OCI-M2 (cell line): ENCODE measurements around the gene MOV10L1.

Experiments used
- DNase-seq: peaks from one replicate; lab custom pipeline; 2025; ENCODE audit not compliant: unreplicated experiment; lab: John Stamatoyannopoulos, UW

The MOV10L1 gene

GRCh38 chr22:50174382-50175190 lies 84.8 kb downstream of the MOV10L1 start:
- DNase-seq: no peak

- no peak for DNase-seq
Measured at GRCh38 chr22:50175191-50175461, 85.3 kb downstream of the MOV10L1 start.

GRCh38 chr22:50175921-50176849 lies 86.4 kb downstream of the MOV10L1 start:
- DNase-seq: no peak

- DNase-seq: no peak
Measured at GRCh38 chr22:50176850-50177536, 87.2 kb downstream of the MOV10L1 start.

GRCh38 chr22:50177537-50178470 lies 88.0 kb downstream of the MOV10L1 start:
- no peak for DNase-seq

- no peak for DNase-seq
Measured at GRCh38 chr22:50178471-50178864, 88.7 kb downstream of the MOV10L1 start.

- no peak for DNase-seq
Measured at GRCh38 chr22:50178871-50179869, 89.4 kb downstream of the MOV10L1 start.

- DNase-seq: no peak
Measured at GRCh38 chr22:50179937-50180726, 90.3 kb downstream of the MOV10L1 start.

- no peak for DNase-seq
Measured at GRCh38 chr22:50180727-50181521, 91.1 kb downstream of the MOV10L1 start.

GRCh38 chr22:50182176-50183081 lies 92.6 kb downstream of the MOV10L1 start:
- DNase-seq: no peak

- DNase-seq: no peak
Measured at GRCh38 chr22:50183141-50183971, 93.5 kb downstream of the MOV10L1 start.

GRCh38 chr22:50184004-50184901 lies 94.4 kb downstream of the MOV10L1 start:
- DNase-seq: no peak

- no peak for DNase-seq
Measured at GRCh38 chr22:50184902-50185374, 95.1 kb downstream of the MOV10L1 start.

GRCh38 chr22:50185375-50186087 lies 95.7 kb downstream of the MOV10L1 start, which contains the start of gene TRABD:
Gene TRABD (plus strand): TSS chr22:50185913. CDS start chr22:50193061, 7,148 bp downstream.
- no peak for DNase-seq
